Tibial nerve (tissue), 4 donors: ENCODE data around the gene BICDL1. TPM values are rescaled to one million over a fixed set of nuclear protein-coding genes. Genes with fewer than 3 reads are reported as not detected.

ENCODE experiments used
- DNase-seq, 2 donors: peaks; one replicate each; pipeline ENCODE4 v3.0.0-alpha.2; 2019; ENCODE audit warnings: low spot score in 2 of 2
- H3K27ac ChIP-seq, 4 donors: fragments of 200-600 bp; sonication (generic) in 3 of 4; one replicate each; pipeline ENCODE4 v1.5.1; 2017 to 2019; ENCODE audit warnings: mild to moderate bottlenecking in 1 of 4
- H3K27me3 ChIP-seq, 2 donors: fragments of 200-600 bp; sonication (generic) in 1 of 2; one replicate each; pipeline versions ENCODE4 v1.5.1 to v1.6.0; 2017 to 2019
- H3K36me3 ChIP-seq, 3 donors: fragments of 200-600 bp; sonication (generic); one replicate each; pipeline ENCODE4 v1.5.1; 2018 to 2019
- H3K4me1 ChIP-seq, 4 donors: fragments of 200-600 bp; sonication (generic) in 3 of 4; one replicate each; pipeline ENCODE4 v1.5.1; 2017 to 2019
- H3K4me3 ChIP-seq, 4 donors: fragments of 200-600 bp; sonication (generic) in 3 of 4; one replicate each; pipeline ENCODE4 v1.5.1; 2017 to 2019; ENCODE audit warnings: mild to moderate bottlenecking in 1 of 4, moderate library complexity in 1 of 4
- H3K9me3 ChIP-seq, 4 donors: fragments of 200-600 bp; sonication (generic) in 3 of 4; one replicate each; pipeline ENCODE4 v1.5.1; 2017 to 2019
- CTCF ChIP-seq, 5 experiments: fragments of 200-600 bp in 3 of 5; fragments of 450-650 bp in 2 of 5; sonication (generic) in 3 of 5; IDR thresholded peaks; one replicate each; pipeline ENCODE4 v1.5.1; 2016 to 2019; ENCODE audit warnings: antibody characterized with exemption in 5 of 5, mild to moderate bottlenecking in 3 of 5, moderate library complexity in 2 of 5
- EP300 ChIP-seq, 2 donors: sonication (generic); formaldehyde crosslinking; IDR thresholded peaks; one replicate each; pipeline ENCODE4 v1.6.1; 2017; ENCODE audit warnings: antibody characterized with exemption in 2 of 2, mild to moderate bottlenecking in 1 of 2
- POLR2A ChIP-seq, 2 donors: fragments of 450-650 bp; IDR thresholded peaks; one replicate each; pipeline ENCODE4 v1.6.1; 2017; ENCODE audit warnings: antibody characterized with exemption in 2 of 2, mild to moderate bottlenecking in 2 of 2, moderate library complexity in 2 of 2
- WGBS, 2 donors: methylation state at CpG; one replicate each; pipeline ENCODE4 v1.1.5; 2018; 5-methylcytosine and 5-hydroxymethylcytosine counted together
- total RNA-seq, 4 donors: library from RNA; depleted of rRNA; stranded (reverse); fragments of >200 nt; gene quantifications; one replicate each; pipeline ENCODE4 v1.1.0, GENCODE V29; 2016

Gene BICDL1
- total RNA-seq, 4 donors from 2014 or later, result 0.66 to 1.5 (median 1.4) TPM; not detected in 1

DNA sequence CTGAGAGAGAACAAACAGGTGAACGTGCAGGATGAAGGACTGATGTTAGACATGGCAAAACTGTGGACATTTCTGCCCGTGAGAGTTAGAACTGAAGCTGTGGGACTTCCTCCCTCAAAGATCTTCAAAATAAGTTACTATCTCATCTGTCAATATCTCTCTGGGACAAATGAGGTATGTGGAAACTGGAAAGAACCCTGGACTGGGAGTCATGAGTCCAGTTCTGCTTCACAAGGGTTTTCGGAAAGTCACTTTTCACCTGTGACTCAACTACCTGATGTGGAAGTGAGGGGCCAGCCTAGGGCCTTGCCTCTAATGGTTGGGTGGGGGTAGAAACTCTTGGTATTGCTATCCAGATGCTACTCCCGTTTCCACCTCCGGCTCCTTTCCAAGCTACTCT is 80.2 kb downstream of the BICDL1 start:
- Histone ChIP-seq H3K27me3 (no peaks in the 10 kb centered on the region), H3K4me3 (no peak overlapping the region), H3K4me1 (no peaks in the 10 kb centered on the region), H3K9me3 (no peaks in the 10 kb centered on the region), H3K36me3 (no peaks in the 10 kb centered on the region), H3K27ac (no peak overlapping the region)
- 70 to 80% methylated on average over 5 of the region's 5 CpGs for WGBS, 2 donors
- DNase-seq, result no peak
- no peak for TF ChIP-seq EP300 (IDR thresholded peaks at IDR 0.05)
- no peak for TF ChIP-seq POLR2A (IDR thresholded peaks at IDR 0.05)
- no peak for TF ChIP-seq CTCF (IDR thresholded peaks at IDR 0.05)

DNA sequence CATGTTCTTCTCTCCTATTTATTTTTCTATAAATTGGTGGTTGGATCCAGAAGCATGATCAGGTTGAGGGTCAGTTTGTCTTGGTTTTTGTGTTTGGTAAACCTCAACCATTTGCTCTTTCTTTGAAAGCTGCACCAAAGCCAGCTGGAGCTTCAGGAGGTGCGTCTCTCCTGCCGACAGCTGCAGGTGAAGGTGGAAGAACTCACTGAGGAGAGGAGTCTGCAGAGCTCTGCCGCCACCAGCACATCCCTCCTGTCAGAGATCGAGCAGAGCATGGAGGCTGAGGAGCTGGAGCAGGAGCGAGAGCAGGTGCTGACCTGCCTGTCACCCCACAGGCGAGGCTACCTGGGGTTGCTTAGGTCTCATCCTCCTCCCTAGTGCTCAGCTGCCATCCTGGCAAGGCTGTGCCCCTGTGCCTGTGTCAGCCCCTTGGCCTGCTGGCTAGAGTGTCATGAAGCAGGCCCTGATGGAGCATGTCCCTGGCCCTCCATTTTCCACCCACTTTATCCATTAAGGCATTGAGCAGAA is 82.5 kb downstream of the BICDL1 start:
- Histone ChIP-seq H3K27ac (no peak overlapping the region), H3K27me3 (no peaks in the 10 kb centered on the region), H3K9me3 (no peaks in the 10 kb centered on the region), H3K36me3 (no peaks in the 10 kb centered on the region), H3K4me3 (no peak overlapping the region), H3K4me1 (no peaks in the 10 kb centered on the region)
- WGBS, 2 donors, result 84 to 93% methylated on average over 6 of the region's 6 CpGs
- no peak for DNase-seq
- TF ChIP-seq EP300 (IDR thresholded peaks at IDR 0.05) (no peak), POLR2A (IDR thresholded peaks at IDR 0.05) (no peak), CTCF (IDR thresholded peaks at IDR 0.05) (no peak)

DNA sequence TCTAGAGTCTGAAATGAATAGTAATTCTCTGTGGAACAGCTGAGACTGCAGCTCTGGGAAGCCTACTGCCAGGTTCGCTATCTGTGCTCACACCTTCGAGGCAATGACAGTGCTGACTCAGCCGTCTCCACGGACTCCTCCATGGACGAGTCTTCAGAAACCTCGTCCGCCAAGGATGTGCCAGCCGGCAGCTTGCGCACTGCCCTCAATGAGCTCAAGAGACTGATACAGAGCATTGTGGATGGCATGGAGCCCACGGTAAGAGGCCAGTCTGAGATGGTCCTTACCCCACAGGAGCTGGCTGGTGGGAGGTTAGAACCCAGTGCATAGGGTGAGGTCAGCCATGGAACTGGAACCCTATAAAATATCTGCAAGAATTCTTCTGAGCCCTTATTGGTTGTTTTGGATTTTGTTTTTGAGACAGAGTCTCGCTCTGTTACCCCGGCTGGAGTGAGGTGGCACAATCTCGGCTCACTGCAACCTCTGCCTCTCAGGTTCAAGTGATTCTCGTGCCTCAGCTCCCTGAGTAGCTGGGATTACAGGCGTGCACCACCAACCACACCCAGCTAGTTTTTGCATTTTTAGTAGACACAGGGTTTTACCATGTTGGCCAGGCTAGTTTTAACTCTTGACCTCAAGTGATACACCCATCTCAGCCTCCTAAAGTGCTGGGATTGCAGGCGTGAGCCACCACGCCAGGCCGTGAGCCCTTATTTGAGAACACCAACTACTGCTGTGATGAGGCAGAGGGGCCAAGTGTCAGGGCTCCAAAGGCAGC is 83.6 kb downstream of the BICDL1 start:
- no peaks in the 10 kb centered on the region for H3K36me3 ChIP-seq
- no peak overlapping the region for H3K4me3 ChIP-seq
- DNase-seq, result no peak
- no peaks in the 10 kb centered on the region for H3K27me3 ChIP-seq
- H3K27ac ChIP-seq, result no peak overlapping the region
- TF ChIP-seq POLR2A (IDR thresholded peaks at IDR 0.05) (no peak), EP300 (IDR thresholded peaks at IDR 0.05) (no peak), CTCF (IDR thresholded peaks at IDR 0.05) (no peak)
- WGBS, 2 donors, result 84 to 90% methylated on average over 18 of the region's 18 CpGs
- H3K9me3 ChIP-seq, result no peaks in the 10 kb centered on the region
- no peaks in the 10 kb centered on the region for H3K4me1 ChIP-seq

- TF ChIP-seq EP300 (IDR thresholded peaks at IDR 0.05) (no peak), CTCF (IDR thresholded peaks at IDR 0.05) (no peak), POLR2A (IDR thresholded peaks at IDR 0.05) (no peak)
- WGBS, 2 donors, result 84 to 86% methylated on average over 7 of the region's 7 CpGs
- no peaks in the 10 kb centered on the region for H3K36me3 ChIP-seq
- H3K9me3 ChIP-seq, result no peaks in the 10 kb centered on the region
- H3K27ac ChIP-seq, result no peak overlapping the region
- H3K4me1 ChIP-seq, result no peaks in the 10 kb centered on the region
- DNase-seq, result no peak
- no peak overlapping the region for H3K4me3 ChIP-seq
- H3K27me3 ChIP-seq, result no peaks in the 10 kb centered on the region
These were observed 86.1 kb downstream of the BICDL1 start for GRCh38 chr12:120075034-120075616.

- WGBS, 2 donors, result 91 to 93% methylated on average over 6 of the region's 6 CpGs
- H3K36me3 ChIP-seq, result no peaks in the 10 kb centered on the region
- no peak overlapping the region for H3K4me3 ChIP-seq
- no peak for DNase-seq
- no peaks in the 10 kb centered on the region for H3K27me3 ChIP-seq
- TF ChIP-seq CTCF (IDR thresholded peaks at IDR 0.05) (no peak), POLR2A (IDR thresholded peaks at IDR 0.05) (no peak), EP300 (IDR thresholded peaks at IDR 0.05) (no peak)
- H3K27ac ChIP-seq, result no peak overlapping the region
- H3K4me1 ChIP-seq, result no peaks in the 10 kb centered on the region
- H3K9me3 ChIP-seq, result no peaks in the 10 kb centered on the region
These were observed 87.6 kb downstream of the BICDL1 start for GRCh38 chr12:120076651-120077050.
